ENCODE results near the gene HIPK1.

DNA sequence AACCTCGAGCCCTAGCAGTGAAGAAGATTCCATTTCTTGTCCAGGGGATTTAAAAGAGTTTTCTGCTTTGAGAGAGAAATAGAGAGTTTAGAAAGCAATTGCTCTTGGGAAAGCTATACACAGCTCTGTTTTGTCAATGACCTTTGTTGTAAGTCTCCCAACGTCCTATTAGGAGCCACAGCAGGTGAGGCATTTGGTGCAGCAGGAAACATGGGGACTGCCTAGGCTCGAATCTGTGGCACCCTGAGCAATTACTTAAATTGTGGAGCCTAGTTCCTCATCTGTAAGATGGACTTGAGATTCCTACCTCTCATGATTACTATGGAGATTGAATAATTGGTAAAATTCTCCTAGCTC lies 15.8 kb upstream of the HIPK1 start:
- TF ChIP-seq, protein P1, sequence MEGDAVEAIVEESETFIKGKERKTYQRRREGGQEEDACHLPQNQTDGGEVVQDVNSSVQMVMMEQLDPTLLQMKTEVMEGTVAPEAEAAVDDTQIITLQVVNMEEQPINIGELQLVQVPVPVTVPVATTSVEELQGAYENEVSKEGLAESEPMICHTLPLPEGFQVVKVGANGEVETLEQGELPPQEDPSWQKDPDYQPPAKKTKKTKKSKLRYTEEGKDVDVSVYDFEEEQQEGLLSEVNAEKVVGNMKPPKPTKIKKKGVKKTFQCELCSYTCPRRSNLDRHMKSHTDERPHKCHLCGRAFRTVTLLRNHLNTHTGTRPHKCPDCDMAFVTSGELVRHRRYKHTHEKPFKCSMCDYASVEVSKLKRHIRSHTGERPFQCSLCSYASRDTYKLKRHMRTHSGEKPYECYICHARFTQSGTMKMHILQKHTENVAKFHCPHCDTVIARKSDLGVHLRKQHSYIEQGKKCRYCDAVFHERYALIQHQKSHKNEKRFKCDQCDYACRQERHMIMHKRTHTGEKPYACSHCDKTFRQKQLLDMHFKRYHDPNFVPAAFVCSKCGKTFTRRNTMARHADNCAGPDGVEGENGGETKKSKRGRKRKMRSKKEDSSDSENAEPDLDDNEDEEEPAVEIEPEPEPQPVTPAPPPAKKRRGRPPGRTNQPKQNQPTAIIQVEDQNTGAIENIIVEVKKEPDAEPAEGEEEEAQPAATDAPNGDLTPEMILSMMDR (IDR thresholded peaks at IDR 0.05) = no peak
- no peak for TF ChIP-seq POLR2A (IDR thresholded peaks at IDR 0.05)
